PC-3 (cell line): ENCODE measurements around the gene SUCO.

Source experiments
- CTCF ChIP-seq: fragments of 300-600 bp; sonication (generic); conservative IDR thresholded peaks from 2 replicates; pipeline ENCODE4 v1.5.1; 2017; ENCODE audit warnings: antibody characterized with exemption, low read depth, mild to moderate bottlenecking, low read length
- EZH2 ChIP-seq: fragments of 300-600 bp; sonication (generic); IDR thresholded peaks from one replicate; pipeline ENCODE4 v1.6.1; 2017; ENCODE audit warnings: antibody characterized with exemption, mild to moderate bottlenecking, low read length; ENCODE audit not compliant: unreplicated experiment
- EZH2phosphoT487 ChIP-seq: fragments of 300-600 bp; sonication (generic); IDR thresholded peaks from 2 replicates; pipeline ENCODE4 v1.6.1; 2018; ENCODE audit warnings: mild to moderate bottlenecking, antibody characterized with exemption, low read length, borderline replicate concordance

- TF ChIP-seq CTCF = no peak
- TF ChIP-seq EZH2 = no peak
- no peak for TF ChIP-seq EZH2phosphoT487
Observed at GRCh38 chr1:172650474-172651193, 117.7 kb downstream of the SUCO start.
